Embryonic facial prominence (tissue), 1 donor: ENCODE data around the gene EEFSEC.

ENCODE experiments used
- DNase-seq: peaks from one replicate; pipeline ENCODE4 v3.0.0-alpha.2; 2016; ENCODE audit errors: extremely low spot score

The EEFSEC gene

DNA sequence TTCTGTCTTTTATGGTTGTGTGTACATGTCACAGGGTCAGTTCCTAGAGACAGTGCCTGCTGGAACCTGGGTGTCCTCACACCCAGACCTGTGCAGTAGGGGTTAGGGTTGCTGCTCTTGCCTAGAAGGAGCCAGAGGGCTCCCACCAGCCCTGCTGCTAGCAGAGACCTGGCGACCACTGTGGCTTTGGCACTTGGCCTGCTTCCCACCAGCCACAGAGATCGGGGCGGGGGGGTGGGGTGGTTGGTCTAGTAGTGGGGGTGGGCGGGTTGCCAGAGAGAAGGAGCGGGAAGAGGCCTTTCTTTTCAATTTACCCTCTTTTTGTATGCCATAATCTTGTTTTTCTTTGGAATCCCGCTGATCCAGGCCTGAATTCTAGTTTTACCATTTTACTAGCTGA lies 29.4 kb downstream of the EEFSEC start:
- DNase-seq = no peak

DNA sequence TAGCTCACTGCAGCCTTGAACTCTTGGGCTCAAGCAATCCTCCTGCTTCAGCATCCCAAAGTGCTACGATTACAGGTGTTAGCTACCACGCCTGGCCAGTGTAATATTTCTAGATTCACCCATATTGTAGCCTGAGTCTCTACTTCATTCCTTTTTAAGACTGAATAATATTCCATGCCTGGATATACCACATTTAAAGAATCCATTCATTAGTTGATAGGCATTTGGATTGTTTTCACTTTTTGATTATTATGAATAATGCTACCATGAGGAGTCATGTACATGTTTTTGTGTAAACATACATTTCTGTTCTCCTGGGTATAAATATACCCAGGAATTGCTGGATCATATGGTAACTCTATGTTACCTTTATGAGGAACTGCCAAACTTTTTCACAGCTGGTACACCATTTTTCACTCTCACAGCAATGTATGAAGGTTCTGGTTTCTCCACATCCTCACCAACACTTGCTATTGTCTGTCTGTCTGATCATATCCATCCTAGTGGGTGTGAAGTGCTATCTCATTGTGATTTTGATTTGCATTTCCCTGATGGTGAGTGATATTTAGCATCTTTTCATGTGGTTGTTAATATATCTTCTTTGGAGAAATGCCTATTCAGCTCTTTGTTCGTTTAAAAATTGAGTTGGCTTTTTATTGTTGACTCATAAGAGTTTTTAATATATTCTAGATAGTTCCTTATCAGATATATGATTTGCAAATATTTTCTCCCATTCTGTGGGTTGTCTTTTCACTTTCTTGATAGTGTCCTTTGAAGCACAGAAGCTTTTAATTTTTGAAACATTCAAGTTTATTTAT lies 32.6 kb downstream of the EEFSEC start:
- no peak for DNase-seq

DNA sequence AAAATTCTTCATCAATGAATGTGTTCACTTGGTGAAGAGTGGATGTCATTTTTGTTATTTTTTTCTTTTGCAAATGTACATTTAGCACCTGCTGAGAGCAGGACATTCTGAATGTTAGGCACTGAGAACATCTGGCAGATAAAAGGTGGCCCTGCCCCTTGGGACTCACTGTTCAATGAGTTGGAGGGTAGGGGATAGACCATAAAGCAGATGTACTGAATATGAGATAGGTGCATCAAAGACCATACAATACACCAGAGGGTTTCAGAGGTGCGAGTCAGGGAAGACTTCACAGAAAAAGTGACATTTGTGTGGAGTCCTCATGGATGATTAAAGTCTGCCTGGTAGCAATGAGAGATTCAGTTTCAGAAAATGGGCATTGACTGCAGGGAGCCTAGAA lies 34.2 kb downstream of the EEFSEC start:
- no peak for DNase-seq

DNA sequence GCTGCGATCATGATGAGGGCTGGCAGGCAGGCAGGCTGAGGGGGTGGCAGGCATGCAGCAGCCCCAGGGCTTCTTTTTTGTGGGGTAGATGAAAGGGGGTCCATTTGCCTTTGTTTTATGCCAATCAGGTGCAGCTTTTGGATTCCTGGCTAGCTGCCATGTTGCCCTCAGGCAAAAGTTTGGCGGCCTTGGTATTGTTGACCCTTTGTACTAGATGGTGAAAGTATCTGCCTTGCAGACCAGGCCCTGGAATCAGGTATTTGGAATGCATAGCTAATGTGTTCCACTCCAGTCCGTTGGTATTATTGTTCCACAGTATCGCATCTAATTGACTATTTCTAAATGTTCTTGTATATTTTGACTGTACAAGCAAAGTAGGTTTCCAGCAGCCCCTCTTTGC lies 35.0 kb downstream of the EEFSEC start:
- no peak for DNase-seq

DNA sequence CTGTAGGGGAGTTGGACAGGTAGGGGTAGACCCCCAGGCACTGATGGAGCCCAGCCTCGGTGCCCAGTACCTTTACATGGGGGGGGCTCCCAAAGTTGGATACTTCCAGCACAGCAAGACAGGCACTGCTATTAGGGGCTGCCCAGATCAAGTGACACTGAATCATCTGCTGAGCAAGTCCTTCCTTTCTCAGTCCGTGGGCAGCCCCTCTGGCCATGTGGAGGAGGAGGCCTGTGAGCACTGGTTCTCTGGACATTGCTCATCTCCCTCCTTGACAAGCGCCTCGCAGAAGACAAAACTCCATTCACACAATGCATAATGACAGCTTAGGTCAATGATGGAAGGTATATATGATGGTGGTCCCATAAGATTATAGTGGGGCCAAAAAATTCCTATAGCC lies 35.7 kb downstream of the EEFSEC start:
- no peak for DNase-seq

DNA sequence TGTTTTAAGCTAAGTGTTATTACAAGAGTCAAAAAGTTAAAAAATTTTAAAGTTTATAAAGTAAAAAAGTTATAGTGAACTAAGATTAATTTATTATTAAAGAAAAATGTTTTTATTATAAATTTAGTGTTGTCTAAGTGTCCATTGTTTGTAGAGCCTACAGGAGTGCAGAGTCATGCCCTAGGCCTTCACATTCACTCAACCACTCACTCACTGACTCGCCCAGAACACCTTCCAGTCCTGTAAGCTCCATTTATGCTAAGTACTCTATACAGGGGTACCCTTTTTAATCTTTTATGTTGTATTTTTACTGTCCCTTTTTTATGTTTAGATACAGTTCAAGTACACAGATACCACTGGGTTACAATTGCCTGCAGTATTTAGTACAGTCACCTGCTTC lies 37.2 kb downstream of the EEFSEC start:
- no peak for DNase-seq

DNA sequence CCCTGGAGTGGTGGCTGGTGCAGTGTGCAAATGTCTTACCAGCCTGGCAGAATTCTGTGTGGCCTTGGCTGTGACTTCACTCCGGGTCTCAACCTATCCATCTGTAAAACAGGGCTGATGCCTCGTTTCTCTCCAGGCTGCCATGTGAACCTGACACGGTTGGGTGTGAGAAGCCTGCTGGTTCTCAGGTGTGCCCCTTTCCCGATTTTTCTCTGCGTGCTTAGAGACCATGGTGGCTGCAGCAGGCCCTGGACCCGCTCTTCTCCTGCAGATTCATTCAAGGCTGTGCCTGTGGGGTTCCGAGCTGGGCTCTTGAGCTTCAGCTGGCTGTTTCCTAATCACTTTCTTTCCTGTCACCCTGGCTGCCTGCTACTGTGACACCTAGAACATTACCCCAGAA lies 38.9 kb downstream of the EEFSEC start:
- no peak for DNase-seq

DNA sequence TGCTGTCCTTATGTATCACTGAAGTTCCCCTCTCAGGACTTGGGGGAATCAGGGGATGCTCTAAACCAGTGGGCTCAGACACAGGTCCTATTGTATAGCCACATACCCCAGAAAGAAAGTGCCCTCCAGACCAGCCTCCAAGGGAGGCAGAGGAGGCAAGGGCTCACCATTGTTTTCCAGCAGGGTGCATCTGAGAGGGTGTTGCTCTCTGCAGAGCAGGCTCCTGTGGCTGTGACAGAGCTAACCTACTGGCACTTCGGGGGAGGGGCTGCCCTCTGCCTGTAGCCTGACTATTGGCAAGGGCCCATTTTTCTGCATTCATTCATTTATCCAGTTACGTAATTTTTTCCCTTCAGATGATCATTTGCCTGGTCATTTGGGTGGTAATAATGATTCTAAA lies 39.9 kb downstream of the EEFSEC start:
- DNase-seq = no peak

DNA sequence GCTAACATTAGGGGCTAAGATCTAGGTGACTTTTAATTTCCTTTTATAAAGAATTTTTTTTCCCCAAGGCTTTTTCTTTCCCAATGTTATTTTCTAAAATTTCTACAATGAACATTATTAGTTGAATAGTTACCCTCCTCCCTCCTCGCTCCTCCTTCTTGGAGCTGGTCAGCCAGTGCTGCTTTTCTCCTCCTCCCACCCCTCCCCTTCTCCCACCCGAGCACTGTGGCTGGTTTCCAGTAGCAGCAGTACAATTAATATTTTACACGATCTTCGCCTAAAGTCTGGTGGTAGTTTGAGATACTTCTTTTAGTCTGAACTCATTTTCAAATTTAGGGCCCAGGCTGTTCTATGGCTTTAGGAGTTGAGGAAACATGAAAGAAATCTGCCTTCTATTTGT lies 41.6 kb downstream of the EEFSEC start:
- DNase-seq = no peak

DNA sequence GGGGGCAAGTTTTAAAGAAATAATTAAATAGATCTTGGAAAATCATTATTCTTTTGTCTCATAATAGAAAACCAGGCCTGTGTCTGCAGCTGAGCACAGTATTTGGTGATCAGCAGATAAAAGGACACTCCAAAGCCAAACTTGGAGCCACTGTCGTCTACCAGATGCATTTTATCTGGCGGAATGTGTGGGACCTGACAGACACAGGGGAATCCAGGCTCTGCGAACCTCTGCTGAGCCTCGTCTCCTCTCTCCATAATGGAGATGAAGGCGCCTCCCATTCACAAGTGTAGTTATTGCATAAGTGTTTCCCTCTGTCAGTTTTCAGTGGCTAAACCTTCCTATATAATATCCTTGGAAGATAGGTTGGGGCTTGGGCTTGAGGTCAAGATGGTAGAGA lies 42.1 kb downstream of the EEFSEC start:
- DNase-seq = no peak

DNA sequence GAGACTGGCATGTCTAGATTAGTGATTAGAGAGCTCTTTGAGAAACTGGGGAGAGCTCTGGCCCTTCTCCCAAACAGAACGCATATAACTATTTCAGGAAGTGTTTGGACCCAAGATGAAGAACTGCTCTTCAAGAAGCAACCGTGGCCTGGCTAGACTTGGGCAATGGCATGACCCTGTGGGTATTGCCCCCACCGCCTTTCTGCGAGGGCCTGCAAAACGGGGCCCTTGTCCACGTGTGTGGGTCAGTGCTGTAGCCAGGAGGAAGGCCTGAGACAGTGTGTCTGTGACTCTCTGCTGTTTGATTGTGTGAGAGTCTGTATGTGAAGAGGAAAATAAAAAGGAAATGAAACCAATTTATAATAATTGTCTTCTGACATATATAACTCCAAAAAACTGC lies 42.5 kb downstream of the EEFSEC start:
- DNase-seq = no peak

DNA sequence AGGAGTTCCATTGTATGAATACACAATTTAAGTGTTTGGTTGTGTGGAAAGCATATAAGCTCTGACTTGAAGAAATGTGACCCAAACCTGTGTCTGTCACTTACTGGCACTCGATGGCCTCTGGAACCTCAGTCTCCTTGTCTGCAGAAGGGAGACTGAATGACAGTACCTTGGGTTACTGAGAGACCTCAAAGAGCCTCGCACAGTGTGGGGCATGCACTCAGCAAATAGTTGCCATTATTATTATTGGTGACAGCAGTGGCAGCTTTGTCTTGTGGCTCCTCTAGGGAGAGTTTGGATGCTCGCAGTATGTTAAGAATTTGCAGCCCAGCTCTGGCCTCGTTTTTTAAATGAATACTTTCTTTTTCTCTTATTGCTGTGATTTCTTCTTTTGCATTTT lies 43.4 kb downstream of the EEFSEC start:
- DNase-seq = no peak

DNA sequence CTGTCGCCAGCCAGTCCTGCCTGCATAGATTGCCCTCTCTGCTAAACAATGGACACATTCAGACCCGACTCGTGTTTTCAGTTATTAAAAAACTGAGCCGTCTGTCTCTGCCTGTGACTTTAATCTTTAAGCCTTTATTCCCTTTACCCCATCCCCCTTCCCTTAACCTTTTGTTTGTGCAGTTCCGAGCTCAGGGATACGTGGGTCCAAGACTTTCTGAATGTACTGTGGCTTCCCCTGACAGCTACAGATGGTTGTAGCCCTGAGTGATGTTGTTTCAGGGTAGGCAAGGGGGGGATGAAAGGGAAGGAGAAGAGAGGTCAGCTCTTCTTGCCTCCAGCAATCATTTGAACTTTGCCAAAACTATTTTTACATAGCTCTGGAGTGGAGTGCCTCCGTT lies 44.6 kb downstream of the EEFSEC start:
- DNase-seq = no peak

DNA sequence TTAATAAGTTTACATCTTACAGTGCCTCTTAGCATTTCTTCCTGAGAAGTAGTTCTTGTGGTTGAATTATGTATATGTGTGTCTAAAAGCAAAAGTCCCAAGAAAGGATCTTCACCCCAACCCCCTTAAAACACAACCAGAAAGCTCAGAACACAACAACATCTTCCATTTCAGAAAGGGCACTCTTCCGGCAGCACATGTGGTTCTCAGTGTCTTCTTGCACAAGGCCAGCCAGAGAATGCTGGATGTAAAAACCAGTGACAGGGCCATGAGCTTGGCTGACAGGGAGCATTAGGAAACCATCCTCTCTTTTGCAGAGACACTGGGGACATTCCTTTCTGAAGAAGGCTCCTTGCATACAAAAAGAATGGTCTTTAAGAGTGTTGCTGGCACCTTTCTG lies 45.0 kb downstream of the EEFSEC start:
- DNase-seq = no peak

DNA sequence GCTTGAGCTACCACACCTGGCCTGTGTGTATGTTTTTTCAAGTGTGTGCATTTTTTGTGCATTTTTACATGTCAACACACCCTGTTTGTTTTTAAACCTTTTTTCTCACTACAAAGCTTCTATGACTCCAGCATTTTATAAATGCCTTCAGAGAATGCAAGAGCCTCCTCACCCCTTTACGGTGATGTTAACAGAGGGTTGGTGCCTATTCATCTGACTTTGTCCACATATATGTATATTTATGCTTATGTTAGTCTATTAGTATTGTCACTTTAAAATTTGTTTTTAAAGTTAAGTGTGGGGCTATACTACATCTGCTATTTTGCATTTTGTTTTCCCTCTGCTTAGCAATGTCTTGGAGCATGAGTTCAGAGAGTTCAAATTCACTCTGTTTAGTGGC lies 45.8 kb downstream of the EEFSEC start:
- no peak for DNase-seq

DNA sequence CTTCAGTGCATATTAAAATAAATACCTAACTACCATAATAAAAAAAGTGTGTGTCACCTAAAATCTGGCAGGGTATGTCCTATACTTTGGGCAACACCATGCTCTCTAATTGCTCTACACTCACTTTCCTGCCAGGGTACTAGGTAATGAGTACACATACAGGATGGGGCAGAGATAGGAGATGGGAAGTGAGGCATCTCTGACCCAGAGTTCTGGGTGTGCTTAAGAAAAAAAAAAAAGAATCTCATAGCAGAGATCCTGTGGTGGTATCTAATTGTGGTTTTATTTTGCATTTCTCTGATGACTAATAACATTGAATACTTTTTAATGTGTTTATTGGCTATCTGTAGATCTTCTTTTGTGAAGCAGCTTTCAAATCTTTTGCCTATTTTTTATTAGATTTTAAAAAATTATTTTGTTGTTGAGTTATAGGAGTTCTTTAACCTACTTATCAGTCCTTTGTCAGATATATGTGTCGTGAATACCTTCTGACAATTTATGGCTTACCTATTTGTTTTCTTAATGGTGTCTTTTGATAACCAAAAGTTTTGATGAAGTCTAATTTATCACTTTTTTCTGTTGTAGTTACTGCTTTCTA lies 48.0 kb downstream of the EEFSEC start:
- no peak for DNase-seq

DNA sequence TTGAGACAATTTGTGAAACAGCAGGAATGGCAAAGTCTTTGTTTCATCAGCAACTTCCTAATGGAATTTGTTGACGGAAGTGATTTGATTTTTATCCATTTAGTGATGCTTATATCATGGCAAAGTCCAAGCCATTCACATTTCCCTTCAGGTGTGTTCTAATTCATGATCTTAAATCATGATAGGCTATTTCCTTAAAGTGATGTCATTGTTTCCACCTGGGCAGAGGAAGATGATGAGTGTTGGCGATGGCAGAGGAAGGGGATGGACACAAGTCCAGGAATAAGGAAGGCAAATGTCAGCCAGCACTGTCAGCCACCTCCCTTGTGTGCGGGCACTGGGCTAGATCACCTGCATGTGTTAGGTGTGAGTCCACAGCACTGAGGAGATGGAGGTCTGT lies 49.9 kb downstream of the EEFSEC start:
- no peak for DNase-seq

DNA sequence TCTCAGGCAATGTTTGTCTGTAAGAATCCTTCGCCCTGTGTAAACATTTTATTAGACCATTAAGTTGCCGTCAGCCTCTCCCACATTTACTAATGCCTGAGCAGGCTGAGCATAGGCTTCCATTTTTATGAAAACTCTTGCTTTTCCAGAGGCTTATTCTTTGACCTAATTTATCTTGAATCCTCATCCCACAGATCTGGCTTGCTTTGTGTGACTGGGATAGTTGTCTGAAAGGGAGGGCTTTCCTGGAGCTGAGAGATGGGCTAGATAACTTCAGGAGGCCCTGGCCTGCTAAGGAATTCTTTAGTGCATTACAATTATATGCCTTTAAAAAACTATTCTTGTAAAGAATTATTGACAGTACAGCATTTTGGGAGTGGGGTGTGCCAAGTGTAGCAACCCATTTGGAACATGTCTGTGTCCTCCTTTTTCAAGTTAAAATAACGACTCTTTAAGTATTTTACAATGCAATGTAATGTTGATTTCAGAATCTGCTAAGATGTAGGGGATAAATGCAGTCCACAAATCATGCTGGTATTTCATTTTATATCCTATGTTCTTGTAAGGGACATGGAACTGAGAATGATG lies 52.4 kb downstream of the EEFSEC start:
- no peak for DNase-seq

DNA sequence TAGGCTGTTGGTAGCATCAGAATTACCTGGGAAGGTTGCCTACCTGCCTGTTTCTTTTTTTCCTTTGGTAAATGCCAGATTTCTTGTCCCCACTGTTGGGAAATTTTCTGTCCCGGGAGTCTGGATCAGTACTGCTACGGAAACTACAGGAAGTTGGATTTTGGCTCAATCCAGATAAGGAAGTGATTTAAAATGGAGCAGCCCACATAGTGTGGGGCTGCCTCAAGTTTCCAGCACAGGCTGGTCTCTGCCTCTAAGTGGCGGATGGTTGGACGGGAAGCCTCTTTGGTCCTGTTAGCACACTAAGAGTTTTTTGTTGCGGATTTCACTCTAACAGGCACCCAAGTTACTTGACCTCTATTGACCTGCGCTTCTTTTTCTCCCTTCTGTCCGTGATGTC lies 54.7 kb downstream of the EEFSEC start:
- DNase-seq = no peak

DNA sequence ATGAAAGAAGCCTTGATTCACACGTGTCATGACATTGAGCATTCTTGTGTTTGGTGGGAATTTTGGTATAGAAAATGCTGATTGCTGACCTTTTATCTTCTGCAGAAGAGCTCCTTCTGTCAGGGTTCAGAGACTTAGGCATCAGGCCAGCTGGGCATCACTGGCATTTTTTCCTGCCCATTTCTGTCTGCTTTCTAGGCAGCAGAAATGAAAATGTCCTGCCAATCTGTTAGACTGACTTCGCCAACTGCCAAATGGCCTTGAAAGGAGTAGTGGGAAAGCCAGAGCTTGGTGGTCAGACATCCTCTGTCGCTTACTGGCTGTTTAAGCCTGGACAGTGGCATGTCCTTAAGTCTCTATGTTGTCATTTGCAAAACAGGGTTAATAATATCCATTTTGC lies 57.4 kb downstream of the EEFSEC start:
- no peak for DNase-seq

DNA sequence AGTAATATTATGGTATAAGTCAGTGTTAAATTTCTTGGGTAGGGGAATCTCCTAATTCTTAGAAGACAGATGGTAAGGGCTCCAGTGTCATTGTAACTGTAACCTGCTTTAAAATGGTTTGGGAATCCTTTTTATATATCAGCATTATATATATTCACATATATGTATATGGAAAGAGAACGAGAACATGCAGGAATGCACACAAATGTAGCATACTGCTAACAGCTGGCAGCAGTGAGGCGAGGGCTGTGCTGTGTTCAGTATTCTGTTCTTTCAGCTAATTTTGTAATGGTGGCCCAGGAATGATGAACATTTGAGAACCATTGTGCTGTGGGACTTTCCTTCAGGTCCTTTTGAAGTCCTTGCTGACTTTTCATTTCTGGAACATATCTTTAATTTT lies 60.8 kb downstream of the EEFSEC start:
- DNase-seq = no peak

DNA sequence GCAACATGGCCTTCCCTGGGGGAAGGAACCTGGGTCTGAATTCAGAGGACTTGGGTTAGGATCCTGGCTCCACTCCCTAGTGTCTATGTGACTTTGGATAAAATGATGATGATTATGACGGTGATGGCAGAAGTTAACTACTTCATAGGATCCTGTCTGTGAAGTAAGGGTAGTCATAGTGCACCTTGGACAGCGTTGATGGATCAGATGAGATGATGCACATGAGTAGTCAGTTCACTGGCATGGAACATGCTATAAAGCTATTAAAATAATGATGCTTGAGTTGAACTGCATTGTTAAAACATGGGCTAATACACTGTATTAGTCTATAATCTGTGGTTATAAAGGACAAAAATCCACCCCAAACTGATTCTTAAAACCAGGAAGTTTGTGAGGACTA lies 62.0 kb downstream of the EEFSEC start:
- DNase-seq = no peak

DNA sequence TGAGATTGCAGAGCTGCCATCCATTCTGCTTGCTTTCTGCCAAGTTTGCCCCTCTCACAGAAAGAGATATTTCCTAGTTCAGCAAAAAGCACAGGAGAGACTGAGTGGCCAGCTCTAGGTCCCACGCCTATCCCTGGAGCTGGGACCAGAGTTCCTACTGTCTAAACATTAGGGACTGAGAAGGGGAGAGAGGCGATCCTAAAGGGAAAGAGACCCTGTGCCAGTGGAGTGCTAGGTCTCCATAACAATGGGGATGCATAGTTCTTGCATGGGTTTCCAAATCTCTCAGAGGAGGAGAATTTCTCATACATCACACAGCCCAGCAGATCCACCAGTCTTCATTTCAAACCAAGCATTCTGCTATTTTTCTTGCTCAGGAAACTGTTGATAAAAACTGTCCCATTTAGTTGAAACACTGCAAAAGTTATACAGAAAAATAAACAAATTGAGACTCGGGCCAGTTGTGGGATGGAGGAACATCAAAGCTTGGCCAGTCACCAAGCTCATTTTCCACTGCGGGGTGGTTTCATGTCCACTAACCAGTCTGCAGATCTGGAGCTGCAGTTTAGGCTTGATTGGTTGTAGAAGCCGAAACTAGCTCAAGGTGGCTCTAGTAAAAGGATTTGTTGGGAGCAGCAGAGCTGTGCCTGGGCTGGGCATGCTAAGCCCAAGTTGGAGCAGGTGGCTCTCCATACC lies 62.7 kb downstream of the EEFSEC start:
- no peak for DNase-seq
